ENCODE results near the gene LBR. TPM values are rescaled to one million over a fixed set of nuclear protein-coding genes. Genes with fewer than 3 reads are reported as not detected.

Gene LBR
- total RNA-seq, 1 donor from 2014 or later, result 195 TPM

DNA sequence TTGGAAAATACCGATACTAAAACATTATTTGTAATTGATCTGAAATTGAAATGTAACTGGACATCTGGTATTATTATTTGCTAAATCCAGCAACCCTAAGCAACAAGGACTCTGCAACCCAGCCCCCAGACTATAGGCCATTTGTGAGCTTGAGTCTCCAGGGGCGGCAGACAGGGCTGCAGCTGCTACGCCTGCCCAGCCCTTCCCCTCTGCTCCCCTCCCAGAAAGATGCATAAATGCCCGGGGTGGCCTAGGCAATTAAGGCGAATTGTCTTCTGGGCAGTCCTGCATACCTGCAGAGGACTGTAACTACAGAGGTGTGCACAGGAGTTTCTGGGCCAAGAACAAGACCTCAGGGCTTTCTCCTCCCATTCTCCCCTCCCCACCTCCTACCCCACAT lies 41.2 kb upstream of the LBR start:
- no peak for DNase-seq
- peaks cover 35% of the 10 kb centered on the region for H3K4me1 Mint-ChIP-seq
- no peaks in the 10 kb centered on the region for H3K9me3 Mint-ChIP-seq
- no peaks in the 10 kb centered on the region for H3K36me3 Mint-ChIP-seq (ENCODE audit: low read depth)
- H3K27ac Mint-ChIP-seq, result peak overlapping the region; percentile 98
- H3K27me3 Mint-ChIP-seq, result no peaks in the 10 kb centered on the region
- intact Hi-C loops (cut with micrococcal nuclease), result no loop called here
- peak overlapping the region; percentile 94 for H3K4me3 Mint-ChIP-seq

DNA sequence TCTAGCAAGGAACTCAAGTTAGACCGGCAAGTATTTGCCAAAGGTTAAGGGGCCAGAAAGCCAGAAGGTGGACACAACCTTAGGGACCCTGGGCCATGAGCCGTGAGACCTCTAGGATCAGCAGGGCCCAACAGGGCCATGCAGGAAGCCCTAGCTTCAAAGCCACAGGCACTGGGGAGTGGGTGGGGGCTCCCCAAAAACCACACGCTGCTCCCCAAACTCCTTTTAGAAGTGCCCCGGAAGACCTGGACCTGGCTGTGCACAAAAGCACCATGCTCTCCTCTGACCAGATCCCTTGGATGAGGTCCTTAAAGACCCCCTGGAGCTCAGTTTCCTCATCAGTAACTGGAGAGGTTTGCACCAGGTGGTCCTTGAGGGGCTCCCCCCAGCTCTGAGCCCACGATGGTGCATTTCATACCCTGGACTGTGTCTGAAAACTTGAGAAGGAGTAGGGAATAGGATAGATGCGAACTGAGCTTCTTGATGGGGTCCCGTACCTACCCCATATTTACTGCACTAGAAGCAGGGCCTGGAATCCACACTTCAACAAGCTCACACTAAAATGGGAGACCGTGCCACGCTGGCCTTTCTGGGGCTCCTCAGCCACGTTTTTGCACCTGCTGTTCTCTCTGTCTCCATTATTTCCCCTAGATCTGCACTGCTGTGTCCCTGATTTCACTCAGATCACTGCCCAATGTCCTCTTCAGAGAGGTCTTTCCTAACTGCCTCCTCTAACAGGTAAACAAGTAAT lies 40.6 kb upstream of the LBR start:
- Mint-ChIP-seq H3K27ac (peak overlapping the region; percentile 98), H3K9me3 (no peaks in the 10 kb centered on the region), H3K4me3 (peak overlapping the region; percentile 94), H3K36me3 (ENCODE audit: low read depth) (no peaks in the 10 kb centered on the region), H3K4me1 (peaks cover 36% of the 10 kb centered on the region), H3K27me3 (no peaks in the 10 kb centered on the region)
- intact Hi-C loops (cut with micrococcal nuclease), result no loop called here
- peak; percentile 84 for DNase-seq

DNA sequence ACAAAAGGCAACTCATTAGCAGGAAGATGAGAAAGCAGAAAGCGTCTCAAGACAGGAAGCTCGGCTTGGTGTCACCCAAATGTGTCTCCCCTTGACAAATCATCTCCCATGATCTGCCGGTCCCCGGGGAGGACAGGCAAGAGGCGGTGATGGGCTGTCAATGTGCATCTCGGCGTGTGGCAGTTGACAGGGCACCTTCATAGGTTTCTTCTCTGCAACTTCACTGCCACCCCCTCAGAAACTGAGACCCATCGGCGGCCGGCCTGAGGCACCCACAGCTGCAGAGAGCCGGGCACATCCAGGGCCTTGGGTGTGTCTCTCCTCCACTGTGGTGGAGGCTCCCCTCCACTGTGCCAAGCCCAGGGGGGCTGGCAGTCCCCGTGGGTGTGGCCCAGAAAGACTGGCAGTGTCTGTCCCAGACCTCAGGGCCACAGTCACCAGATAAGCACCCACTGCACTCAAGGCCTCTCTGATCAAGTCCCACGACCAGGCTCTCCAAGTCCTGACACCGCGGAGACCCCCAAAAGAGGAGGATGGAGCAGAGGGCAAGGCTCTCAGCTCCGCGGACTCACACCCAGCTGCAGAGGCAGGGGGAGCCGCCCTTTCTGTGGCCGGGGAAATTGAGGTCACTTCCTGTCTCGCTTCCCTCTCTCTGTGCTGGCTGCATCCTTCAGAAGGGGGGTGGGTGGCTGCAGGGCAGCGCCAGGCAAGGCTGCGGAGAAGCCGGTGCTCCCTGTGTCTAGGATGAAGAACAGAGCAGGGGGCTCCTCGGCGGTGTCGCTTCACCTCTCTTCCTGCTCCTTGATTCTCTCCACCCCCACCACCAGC lies 39.6 kb upstream of the LBR start:
- Mint-ChIP-seq H3K4me1 (peaks cover 39% of the 10 kb centered on the region), H3K27ac (peak overlapping the region; percentile 98)
- intact Hi-C loops (cut with micrococcal nuclease), result loop anchor here (1.0 to 2.0 kb wide), 7 partner anchors 13 to 595 kb away; partner anchors contain the start of genes H3-3A, LBR, PYCR2 and SDE2

DNA sequence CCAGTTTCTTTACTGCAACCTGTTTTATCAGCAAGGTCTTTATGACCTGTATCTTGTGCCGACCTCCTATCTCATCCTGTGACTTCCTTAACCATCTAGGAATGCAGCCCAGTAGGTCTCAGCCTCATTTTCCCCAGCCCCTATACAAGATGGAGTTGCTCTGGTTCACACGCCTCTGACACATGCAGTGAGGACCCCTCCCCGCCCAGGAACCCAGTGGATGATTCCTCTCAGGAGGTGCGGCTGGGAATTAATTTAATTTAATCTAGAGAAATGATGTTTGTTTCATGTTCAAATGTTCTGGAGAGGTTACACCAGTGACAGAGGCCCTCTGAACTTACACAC lies 39.0 kb upstream of the LBR start:
- Mint-ChIP-seq H3K9me3 (no peaks in the 10 kb centered on the region), H3K36me3 (ENCODE audit: low read depth) (no peaks in the 10 kb centered on the region), H3K27ac (peak overlapping the region; percentile 98), H3K4me3 (peak overlapping the region; percentile 94), H3K27me3 (no peaks in the 10 kb centered on the region), H3K4me1 (peaks cover 39% of the 10 kb centered on the region)
- intact Hi-C loops (cut with micrococcal nuclease), result loop anchor here (1.0 to 2.0 kb wide), 7 partner anchors 13 to 595 kb away; partner anchors contain the start of genes H3-3A, LBR, PYCR2 and SDE2
- no peak for DNase-seq

More for the DNA sequence above, 39.6 kb upstream of the LBR start:
- H3K27me3 Mint-ChIP-seq, result no peaks in the 10 kb centered on the region
- H3K36me3 Mint-ChIP-seq (ENCODE audit: low read depth), result no peaks in the 10 kb centered on the region
- H3K4me3 Mint-ChIP-seq, result peak overlapping the region; percentile 94
- H3K9me3 Mint-ChIP-seq, result no peaks in the 10 kb centered on the region
- peak; percentile 95 for DNase-seq

DNA sequence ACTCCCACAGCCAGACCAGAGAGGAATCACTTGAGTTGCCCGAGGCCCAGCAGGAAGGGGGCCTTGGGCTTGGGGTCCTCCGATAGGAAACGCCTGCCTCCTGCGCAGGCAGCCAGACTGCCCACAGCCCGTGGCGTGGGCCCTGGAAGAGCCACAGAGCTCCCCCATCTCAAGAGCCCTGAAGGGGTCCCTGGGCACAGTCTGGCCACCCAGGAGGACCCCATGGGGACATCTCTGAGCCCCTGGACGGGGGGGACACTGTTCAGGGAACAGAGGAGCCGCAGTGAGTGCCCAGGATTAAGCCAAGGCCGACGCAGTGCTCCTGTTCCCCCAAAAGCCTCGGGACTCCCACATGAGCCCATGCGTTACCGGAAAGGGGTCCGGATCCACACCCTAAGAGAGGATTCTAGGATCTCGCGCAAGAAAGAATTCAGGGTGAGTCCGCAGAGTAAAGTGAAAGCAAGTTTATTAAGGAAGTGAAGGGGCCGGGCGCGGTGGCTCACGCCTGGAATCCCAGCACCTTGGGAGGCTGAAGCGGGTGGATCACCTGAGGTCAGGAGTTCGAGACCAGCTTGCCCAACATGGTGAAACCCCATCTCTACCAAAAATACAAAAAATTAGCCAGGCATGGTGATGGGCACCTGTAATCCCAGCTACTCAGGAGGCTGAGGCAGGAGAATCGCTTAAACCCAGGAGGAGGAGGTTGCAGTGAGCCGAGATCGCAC lies 38.1 kb upstream of the LBR start:
- Mint-ChIP-seq H3K4me3 (peak overlapping the region; percentile 52), H3K9me3 (no peaks in the 10 kb centered on the region), H3K27ac (peak overlapping the region; percentile 87)

DNA sequence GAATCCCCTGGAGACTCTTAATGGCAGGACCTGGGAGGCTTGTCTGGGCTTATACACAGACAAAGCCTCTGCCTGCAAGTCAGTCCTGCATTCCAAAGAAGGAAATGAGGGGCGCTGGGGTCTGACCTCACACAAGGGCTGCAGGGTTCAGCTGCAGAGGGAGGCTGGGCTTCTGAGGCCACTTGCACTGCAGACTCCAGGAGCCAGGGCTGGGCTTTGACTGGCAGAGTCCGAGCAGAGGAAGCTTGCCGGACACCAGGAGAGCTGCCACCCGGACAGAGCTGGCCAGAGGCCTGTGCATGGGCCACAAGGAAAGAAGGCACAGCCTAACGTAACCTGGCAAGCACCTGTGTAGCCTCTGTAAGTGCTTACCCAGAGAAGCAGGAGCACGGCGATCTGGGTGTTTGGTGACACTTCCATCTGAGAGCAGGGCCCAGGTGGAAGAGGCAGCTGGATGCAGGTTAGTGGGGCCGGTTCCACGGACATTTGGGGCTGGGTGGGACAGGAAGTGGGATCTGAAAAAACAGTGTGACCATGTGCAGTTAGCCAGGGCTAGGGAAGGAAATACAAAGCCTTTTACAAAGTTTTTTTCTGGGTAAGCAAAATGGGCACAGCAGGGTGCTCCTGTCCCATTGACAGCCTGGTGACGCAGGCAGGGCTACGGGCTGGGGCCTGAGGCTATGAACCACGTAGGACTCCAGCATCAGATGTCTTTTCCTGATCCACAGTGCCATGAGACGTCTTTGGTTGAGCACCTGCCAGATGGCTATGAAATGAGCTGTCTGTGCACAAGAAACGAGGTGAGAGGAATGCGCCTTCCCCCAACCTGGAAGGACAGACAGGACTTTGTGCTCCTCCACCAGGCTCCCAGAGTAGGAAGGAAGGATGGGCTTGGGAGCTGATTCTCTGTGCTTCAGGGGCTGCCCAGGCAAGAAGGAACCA lies 37.3 kb upstream of the LBR start:
- H3K36me3 Mint-ChIP-seq (ENCODE audit: low read depth), result no peaks in the 10 kb centered on the region
- H3K9me3 Mint-ChIP-seq, result no peaks in the 10 kb centered on the region
- intact Hi-C loops (cut with micrococcal nuclease), result no loop called here
- peaks cover 49% of the 10 kb centered on the region for H3K4me1 Mint-ChIP-seq
- peak overlapping the region; percentile 87 for H3K27ac Mint-ChIP-seq
- peak overlapping the region; percentile 34 for H3K4me3 Mint-ChIP-seq
- DNase-seq, result peak; percentile 55
- no peaks in the 10 kb centered on the region for H3K27me3 Mint-ChIP-seq

More for the DNA sequence above, 38.1 kb upstream of the LBR start:
- no peak for DNase-seq
- Mint-ChIP-seq H3K36me3 (ENCODE audit: low read depth) (no peaks in the 10 kb centered on the region), H3K27me3 (no peaks in the 10 kb centered on the region), H3K4me1 (peaks cover 42% of the 10 kb centered on the region)
- intact Hi-C loops (cut with micrococcal nuclease), result loop anchor here (2.0 kb wide), 1 partner anchor 533 kb away; the partner anchor contains the start of gene SDE2

DNA sequence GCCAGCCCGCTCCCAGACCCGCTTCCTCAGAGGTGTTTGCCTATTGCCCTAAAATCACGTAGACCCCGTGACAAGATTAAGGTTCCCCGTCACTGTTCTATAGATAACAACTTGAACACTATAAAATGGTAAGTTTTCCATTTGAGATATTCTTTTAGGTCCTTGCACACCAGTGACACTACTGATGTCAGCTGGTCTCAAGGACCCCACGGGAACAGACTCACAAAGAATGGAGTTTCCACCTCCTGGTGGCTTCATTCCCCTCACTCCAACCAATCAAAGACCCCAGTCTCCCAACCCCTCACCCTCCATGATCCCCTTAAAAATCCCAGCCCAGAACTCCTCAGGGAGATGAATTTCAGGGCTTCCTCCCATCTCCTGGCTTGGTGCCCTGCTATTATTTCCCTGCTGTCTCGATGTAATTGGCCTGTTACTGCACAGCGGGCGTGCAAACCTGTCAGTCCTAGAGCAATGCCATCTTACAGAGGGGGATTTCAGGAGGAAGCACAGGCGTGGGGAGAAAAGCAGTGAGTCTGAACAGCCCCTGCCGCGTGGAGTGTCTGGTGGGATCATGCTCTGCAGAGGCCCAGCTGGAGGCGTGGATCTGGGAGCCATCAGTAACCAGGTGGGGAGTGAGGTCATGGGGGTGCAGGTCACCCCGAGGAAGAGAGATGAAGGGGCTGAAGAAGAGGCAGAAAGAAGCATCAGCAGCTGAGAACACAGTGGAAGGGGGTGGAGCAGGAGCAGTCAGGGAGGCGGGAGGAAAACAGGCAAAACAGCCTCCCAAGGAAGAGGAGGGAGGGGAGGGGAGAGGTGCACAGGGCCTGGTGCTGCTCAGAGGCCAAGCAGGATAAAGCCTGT lies 35.1 kb upstream of the LBR start:
- Mint-ChIP-seq H3K4me1 (peaks cover 51% of the 10 kb centered on the region), H3K36me3 (ENCODE audit: low read depth) (no peaks in the 10 kb centered on the region), H3K27me3 (no peaks in the 10 kb centered on the region), H3K4me3 (peak overlapping the region; percentile 9), H3K27ac (peak overlapping the region; percentile 38), H3K9me3 (no peaks in the 10 kb centered on the region)
- DNase-seq, result no peak
- intact Hi-C loops (cut with micrococcal nuclease), result no loop called here

DNA sequence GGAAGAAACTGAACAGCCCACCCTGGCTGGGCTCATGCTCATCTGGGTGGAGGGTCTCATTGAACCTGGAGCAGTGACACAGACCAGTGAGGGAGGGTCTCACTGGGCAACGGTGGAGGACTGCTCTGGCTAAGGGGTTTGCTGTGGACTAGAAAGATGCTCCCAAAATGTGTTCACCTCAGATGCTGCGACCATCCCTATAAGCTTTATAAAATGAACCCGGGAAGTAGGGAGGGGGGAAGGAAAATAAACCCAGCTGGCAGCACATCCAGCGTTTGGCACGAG lies 34.5 kb upstream of the LBR start:
- DNase-seq, result no peak
- Mint-ChIP-seq H3K9me3 (no peaks in the 10 kb centered on the region), H3K27me3 (no peaks in the 10 kb centered on the region), H3K27ac (peak overlapping the region; percentile 4), H3K36me3 (ENCODE audit: low read depth) (no peaks in the 10 kb centered on the region), H3K4me1 (peaks cover 51% of the 10 kb centered on the region), H3K4me3 (no peak overlapping the region)
- intact Hi-C loops (cut with micrococcal nuclease), result no loop called here

DNA sequence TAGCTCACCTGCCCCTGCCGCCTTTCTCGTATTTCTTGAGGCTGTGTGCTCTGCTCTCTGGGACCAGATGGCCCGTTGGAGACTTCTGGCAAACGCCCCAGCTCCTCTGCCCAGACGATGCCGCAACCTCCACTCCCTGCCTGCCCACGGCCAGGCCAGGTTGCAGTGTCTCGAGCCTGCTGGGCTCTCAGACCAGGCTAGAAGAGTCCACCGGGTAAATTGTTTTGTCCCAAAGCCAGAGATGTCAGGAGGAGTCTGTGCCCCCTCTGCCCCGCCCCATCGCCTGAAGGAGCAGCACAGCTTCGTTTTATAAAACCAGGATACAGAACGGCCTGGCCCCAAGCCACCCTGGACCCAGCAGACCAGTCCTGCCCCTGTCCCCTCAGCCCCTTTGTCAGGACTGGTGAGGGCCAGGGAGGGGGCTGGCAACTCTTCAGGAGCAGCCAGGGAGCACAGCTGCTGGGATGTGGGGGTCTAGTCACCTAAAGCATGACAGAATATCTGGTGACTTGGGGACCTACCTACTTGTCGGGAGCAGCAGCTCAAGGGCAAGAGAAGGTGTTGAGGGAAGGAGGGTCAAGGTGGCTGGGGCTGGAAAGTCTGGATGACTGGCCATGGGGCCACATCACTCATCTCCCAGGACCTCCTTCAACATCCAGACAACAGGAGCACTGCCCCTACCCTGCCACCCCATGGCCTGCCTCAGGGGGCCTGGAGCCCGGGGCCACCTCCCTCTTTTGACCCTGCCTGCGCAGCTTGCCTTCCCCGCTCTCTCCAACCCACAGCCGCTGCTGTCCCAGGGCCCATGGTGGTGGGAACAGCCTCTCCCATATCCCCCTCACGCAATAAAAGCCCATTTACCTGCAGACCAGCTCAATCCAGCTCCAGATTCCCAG lies 33.9 kb upstream of the LBR start:
- Mint-ChIP-seq H3K27ac (peak overlapping the region; percentile 4), H3K4me3 (no peak overlapping the region), H3K36me3 (ENCODE audit: low read depth) (no peaks in the 10 kb centered on the region), H3K4me1 (peaks cover 48% of the 10 kb centered on the region), H3K27me3 (no peaks in the 10 kb centered on the region), H3K9me3 (no peaks in the 10 kb centered on the region)
- no peak for DNase-seq
- intact Hi-C loops (cut with micrococcal nuclease), result no loop called here

DNA sequence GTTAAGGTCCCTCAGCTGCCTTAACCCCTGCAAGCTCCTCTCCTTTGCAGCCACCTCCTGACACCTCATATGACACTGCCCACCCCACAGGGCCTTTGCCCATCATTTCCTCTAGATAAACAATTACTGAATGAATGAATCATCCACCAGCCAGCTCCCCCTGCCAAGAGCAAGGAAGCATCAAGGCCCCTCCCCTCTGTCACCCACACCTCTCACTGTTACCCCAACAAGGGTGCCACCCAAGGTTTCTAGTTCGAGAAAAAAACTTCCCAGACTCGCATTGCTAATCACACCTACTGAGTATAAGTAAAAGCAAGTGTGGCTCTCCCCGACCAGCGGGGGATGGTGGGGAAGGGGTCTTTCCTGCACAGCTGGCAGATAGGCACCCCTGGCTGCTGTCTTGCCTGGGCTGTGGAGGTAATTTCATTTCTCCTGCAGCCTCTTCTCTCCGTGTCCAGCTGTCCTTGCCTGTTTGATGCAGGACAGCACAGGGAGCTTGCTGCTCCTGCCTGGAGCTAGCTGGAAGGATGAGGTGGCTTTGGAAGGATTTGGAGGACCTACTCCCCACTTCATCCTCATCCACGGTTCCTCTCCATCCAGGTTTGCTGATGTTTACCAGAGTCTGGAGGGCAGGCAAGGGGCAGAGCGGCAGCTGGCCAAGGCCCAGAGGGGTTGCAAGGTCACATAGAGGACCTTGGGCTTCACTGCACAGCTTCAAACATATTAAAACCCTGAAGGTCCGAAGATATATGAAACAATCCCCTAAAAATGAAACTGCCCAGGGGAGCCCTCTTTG lies 33.1 kb upstream of the LBR start:
- no peaks in the 10 kb centered on the region for H3K27me3 Mint-ChIP-seq
- H3K36me3 Mint-ChIP-seq (ENCODE audit: low read depth), result no peaks in the 10 kb centered on the region
- no peaks in the 10 kb centered on the region for H3K9me3 Mint-ChIP-seq
- intact Hi-C loops (cut with micrococcal nuclease), result no loop called here
- H3K27ac Mint-ChIP-seq, result peak overlapping the region; percentile 81
- peak overlapping the region; percentile 5 for H3K4me3 Mint-ChIP-seq
- peak; percentile 75 for DNase-seq
- H3K4me1 Mint-ChIP-seq, result peaks cover 44% of the 10 kb centered on the region

DNA sequence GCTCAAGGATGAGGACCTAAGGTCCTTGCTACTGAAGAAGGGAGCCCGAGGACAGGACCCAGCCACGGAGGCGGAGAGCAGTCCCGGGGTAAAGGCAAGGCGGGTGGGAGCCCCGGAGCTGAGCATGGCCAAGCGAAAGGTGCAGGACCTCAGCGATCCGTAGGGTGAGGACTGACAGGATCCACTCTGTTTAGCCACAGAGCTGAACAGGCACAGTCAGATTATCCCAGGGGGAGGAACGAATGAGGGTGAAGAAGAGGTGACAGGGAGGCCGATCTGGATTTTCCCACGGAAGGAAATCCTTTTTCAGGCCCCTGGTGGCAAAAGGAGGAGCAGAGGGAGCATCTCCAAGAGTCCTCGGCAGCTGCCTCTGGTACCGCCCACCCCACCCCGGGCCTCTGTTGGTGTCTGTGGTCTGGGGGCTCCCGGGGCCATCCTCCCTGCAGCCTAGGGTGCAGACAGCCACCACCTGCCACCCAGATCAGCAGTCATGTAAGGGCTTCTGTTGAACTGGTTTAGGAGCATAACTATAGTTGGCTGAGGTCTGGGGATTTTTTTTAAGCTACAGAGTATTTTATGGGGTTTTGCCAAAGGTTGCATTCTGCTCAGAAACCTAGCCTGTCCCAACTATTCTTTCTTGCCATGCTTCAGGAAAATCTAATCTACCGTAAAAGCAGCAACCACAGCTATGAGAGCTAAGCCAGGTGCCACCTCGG lies 32.3 kb upstream of the LBR start:
- H3K4me1 Mint-ChIP-seq, result peaks cover 39% of the 10 kb centered on the region
- no peaks in the 10 kb centered on the region for H3K36me3 Mint-ChIP-seq (ENCODE audit: low read depth)
- H3K27me3 Mint-ChIP-seq, result no peaks in the 10 kb centered on the region
- H3K4me3 Mint-ChIP-seq, result peak overlapping the region; percentile 5
- intact Hi-C loops (cut with micrococcal nuclease), result no loop called here
- no peaks in the 10 kb centered on the region for H3K9me3 Mint-ChIP-seq
- no peak for DNase-seq
- peak overlapping the region; percentile 81 for H3K27ac Mint-ChIP-seq
